Stimulated activated CD8-positive, alpha-beta memory T cell treated with anti-CD3 and anti-CD28 coated beads, Interleukin-2, amount 100 ng/mL, for 1 hour (primary cell): ENCODE data around the gene ABHD15.
A peak's percentile ranks its signal among the peaks of the same experiment; 100 is the strongest.

Experiments
- DNase-seq, 2 donors: peaks; one replicate each; pipeline ENCODE4 v3.0.0-alpha.2; 2020; ENCODE audit warnings: low read depth in 2 of 2

Gene ABHD15

GRCh38 chr17:29594519-29595090, 27.8 kb upstream of the ABHD15 start:
- DNase-seq: no peak

- DNase-seq: no peak
Observed at GRCh38 chr17:29593591-29594518, 27.0 kb upstream of the ABHD15 start.

- no peak for DNase-seq
Observed at GRCh38 chr17:29592850-29593551, 26.2 kb upstream of the ABHD15 start, which contains the start of gene ANKRD13B. TSS of gene ANKRD13B (plus strand) at chr17:29593132. CDS start at chr17:29593622, 490 bp downstream.

GRCh38 chr17:29591737-29592608, 25.1 kb upstream of the ABHD15 start:
- peak; percentile 53 to 55 for DNase-seq

GRCh38 chr17:29591146-29591736, 24.4 kb upstream of the ABHD15 start:
- no peak for DNase-seq

GRCh38 chr17:29590411-29591145, 23.7 kb upstream of the ABHD15 start:
- no peak for DNase-seq

- peak; percentile 63 to 71 for DNase-seq
Observed at GRCh38 chr17:29589524-29590410, 22.9 kb upstream of the ABHD15 start, which contains the start of gene GIT1. TSS of gene GIT1 (minus strand) at chr17:29589648. CDS start at chr17:29589378, 270 bp downstream.

- no peak for DNase-seq
Observed at GRCh38 chr17:29588562-29589411, 21.9 kb upstream of the ABHD15 start.

GRCh38 chr17:29588017-29588561, 21.3 kb upstream of the ABHD15 start:
- no peak for DNase-seq

- DNase-seq: no peak
Observed at GRCh38 chr17:29587591-29587990, 20.8 kb upstream of the ABHD15 start.

- no peak for DNase-seq
Observed at GRCh38 chr17:29586676-29587469, 20.0 kb upstream of the ABHD15 start.

GRCh38 chr17:29585080-29585751, 18.4 kb upstream of the ABHD15 start:
- DNase-seq: no peak

- DNase-seq: no peak
Observed at GRCh38 chr17:29584452-29585079, 17.7 kb upstream of the ABHD15 start.

GRCh38 chr17:29583324-29584248, 16.7 kb upstream of the ABHD15 start:
- no peak for DNase-seq

- no peak for DNase-seq
Observed at GRCh38 chr17:29582772-29583171, 15.9 kb upstream of the ABHD15 start.
